Activated T-cell treated with anti-CD3 and anti-CD28 coated beads, Interleukin-2, amount 50 U/mL, for 24 hours (primary cell): ENCODE data around the gene CFDP1.

Experiments used
- DNase-seq: peaks from one replicate; pipeline ENCODE4 v3.0.0-alpha.2; 2020
- H3K27ac Mint-ChIP-seq: 2 replicates; pipeline ENCODE4 v1.8.0; 2020; ENCODE audit warnings: mild to moderate bottlenecking, mixed read lengths
- H3K27me3 Mint-ChIP-seq: 2 replicates; pipeline ENCODE4 v1.8.0; 2020; ENCODE audit warnings: mixed read lengths
- H3K36me3 Mint-ChIP-seq: 2 replicates; pipeline ENCODE4 v1.8.0; 2020; ENCODE audit warnings: low read depth, mixed read lengths
- H3K4me1 Mint-ChIP-seq: 2 replicates; pipeline ENCODE4 v1.8.0; 2020; ENCODE audit warnings: low read depth, mixed read lengths
- H3K4me3 Mint-ChIP-seq: 2 replicates; pipeline ENCODE4 v1.8.0; 2020; ENCODE audit warnings: mild to moderate bottlenecking, moderate library complexity, mixed read lengths
- H3K9me3 Mint-ChIP-seq: 2 replicates; pipeline ENCODE4 v1.8.0; 2020; ENCODE audit warnings: mixed read lengths

CFDP1 gene

DNA sequence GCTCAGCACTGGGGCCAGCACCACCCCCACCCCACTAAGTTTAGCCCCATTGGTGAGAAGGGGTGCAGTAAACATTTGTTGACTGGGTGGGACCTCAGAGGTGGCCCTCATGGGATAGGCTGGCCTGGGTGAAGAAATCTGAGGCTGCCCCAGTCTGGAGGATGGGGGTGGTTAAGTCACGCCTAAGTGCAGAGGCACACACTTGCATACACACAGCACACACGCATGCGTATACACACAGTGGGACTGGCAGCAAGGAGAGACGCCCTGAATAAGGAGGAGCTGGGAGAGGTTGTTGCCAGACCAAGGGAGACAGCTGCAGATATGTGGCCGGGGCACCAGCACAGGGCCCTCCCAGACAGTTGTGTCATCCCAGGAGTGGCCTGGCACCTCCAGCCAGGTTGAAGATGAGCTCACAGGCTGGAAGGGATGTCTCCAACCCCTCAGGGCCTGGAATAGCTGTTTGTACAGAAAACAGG, 178.9 kb downstream of the CFDP1 start:
- no peak overlapping the region for H3K27ac Mint-ChIP-seq
- no peak overlapping the region for H3K4me3 Mint-ChIP-seq
- H3K4me1 Mint-ChIP-seq: peaks cover 12% of the 10 kb centered on the region
- DNase-seq: no peak
- no peaks in the 10 kb centered on the region for H3K36me3 Mint-ChIP-seq
- peaks cover 49% of the 10 kb centered on the region for H3K27me3 Mint-ChIP-seq
- no peaks in the 10 kb centered on the region for H3K9me3 Mint-ChIP-seq

DNA sequence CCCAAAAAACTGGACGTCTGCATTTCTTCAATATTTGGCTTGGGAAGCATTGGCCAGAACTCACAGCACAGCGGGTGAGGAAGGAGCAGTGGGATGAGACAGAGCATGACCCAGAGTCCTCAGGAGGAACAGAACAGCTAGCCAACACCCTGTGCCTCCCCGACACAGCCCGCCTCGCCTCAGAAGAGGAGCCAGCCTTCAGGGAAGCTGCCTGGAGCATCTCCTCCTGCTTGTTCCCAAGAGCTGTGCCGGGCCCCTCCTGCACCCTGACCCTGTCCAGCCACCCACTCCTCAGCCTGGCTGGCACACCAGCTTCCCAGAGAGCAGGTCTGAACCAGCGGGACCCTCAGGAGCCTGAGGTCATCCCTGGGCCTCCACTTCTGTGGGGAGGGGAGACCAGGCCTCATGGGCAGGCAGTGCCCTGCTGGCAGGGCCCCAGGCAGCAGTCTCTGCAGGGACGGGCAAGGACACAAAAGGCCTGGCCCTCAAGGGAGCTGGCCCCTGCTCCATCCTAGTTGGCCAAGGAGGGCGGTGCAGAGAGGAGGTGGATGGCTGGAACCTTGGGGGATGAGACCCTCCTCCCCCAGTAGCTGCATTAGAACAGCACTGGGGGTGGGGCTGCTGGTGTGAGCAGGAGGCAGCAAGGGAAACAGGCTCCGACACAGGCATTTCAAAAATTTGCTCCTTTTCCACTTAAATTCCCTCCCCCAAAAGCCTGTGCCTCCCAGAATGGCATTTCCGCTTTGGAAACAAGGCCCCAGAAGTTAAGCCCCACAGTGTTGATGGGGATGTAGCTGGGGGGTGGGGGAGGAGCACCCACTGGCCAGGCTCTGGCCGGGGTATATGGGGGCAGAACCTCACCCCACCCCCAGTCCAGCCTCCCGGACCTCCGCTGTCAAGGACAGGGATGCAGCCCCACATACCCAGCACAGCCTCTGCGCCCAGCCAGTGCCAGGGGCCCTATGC, 180.1 kb downstream of the CFDP1 start:
- Mint-ChIP-seq H3K4me1 (peaks cover 12% of the 10 kb centered on the region), H3K27me3 (peaks cover 50% of the 10 kb centered on the region), H3K4me3 (no peak overlapping the region), H3K9me3 (no peaks in the 10 kb centered on the region), H3K36me3 (no peaks in the 10 kb centered on the region), H3K27ac (no peak overlapping the region)
- no peak for DNase-seq

DNA sequence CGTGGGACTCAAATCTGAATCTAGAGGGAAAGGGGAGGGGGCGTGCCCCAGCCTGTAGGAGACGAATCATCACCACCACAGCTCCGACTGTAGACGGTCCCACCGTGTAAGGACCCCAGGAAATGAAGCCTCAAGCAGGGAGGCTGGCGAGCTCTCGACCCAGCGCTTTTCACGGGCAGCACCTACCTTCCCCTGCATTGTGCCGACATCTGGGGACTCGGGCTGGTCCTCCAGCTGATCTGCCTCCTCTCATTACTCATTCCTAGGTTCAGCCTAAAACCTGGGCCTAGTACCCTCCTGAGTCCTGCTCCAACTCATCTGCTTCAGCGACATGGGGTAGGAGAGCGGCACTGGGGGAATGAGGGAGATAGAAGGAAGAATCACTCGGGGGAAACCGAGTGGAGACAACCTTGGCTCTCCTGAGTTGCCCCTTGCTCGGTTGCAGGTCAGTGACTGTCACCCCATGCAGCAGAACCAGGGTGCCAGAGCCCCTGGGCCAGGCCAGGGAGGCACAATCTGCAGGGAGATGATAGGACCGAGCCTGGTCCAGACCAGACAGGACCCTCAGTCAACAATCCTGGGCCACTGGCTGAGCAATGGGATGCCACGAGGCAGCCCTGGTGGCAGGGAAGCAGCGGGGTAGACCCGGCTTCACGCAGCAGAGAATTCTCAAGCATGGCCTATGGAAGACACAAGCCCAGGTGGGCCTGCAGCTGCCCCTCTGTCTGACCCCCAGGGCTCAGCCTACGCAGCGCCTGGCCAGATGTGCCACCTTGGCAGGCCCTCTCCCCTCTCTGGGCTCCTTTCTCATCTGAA, 181.0 kb downstream of the CFDP1 start:
- H3K36me3 Mint-ChIP-seq: no peaks in the 10 kb centered on the region
- H3K27ac Mint-ChIP-seq: no peak overlapping the region
- no peak for DNase-seq
- H3K4me3 Mint-ChIP-seq: peak overlapping the region; percentile 57
- peaks cover 50% of the 10 kb centered on the region for H3K27me3 Mint-ChIP-seq
- peaks cover 12% of the 10 kb centered on the region for H3K4me1 Mint-ChIP-seq
- H3K9me3 Mint-ChIP-seq: no peaks in the 10 kb centered on the region

DNA sequence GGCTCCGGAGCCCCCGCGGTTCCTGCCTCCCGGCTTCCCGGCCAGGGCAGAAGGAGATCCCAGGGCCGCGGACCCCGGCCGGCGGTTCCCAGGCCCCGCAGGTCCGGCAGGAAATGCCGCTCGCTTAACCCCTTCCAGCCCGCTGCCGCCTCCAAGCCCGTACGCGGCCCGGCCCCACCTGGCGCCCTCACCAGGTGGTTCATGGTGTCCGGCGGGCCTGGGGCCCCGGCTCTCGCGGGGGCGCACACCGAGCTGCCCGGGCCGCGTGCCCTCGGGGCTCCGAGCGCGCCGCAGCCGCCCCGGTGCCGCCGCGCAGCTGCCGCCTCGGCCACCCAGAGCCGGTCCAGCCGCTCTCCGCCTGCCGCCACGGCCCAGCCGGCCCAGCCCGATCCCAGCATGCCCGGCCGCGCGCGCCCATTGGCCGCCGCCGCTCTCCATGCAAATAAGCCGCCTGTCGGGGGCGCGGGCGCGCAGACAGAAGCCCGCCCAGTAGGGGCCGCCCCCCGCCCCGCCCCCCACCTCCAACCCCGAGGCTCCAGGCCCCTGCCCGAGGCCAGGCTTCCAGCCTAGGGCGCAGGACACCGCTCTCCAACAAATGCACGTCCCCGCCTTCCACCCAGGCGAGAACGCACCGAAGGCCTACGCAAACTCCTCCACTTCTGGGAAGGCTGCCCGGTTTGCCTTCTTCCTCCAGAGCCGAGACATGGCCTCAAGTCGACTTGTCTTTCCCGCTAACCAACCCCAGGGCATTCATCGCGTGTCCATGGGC, 181.8 kb downstream of the CFDP1 start, which contains the start of gene BCAR1:
BCAR1 (minus strand) TSS at position 345 of the 769 bp plus-strand sequence; CDS start at position 203, 142 bp downstream.
- peaks cover 50% of the 10 kb centered on the region for H3K27me3 Mint-ChIP-seq
- DNase-seq: peak; percentile 58
- H3K4me3 Mint-ChIP-seq: peak within 1 kb of the TSS; percentile 67

DNA sequence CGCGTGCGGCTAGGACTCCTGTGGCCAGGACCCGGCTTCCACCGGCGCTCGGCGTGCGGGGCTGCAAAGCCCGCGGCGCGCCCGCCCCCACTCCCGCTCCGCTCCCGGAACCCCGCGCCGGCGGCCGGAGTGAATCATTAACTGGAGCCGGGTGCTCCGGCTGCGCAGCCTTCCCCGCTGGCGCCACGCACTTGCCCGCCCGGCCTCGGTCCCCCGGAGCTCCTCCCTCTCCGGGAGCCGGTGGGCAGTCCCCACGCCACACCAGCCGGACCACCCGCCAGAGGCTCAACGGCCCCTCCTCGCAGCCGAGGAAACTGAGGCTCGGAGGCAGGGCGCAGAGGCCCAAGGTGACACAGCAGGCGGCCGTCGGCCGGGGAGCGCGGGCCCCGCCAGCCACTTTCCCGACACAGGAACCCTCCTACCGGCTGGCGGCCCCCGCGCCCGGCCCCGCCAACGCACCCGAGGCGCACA, 182.5 kb downstream of the CFDP1 start:
- peak; percentile 55 for DNase-seq
- H3K27ac Mint-ChIP-seq: no peak overlapping the region
- peaks cover 50% of the 10 kb centered on the region for H3K27me3 Mint-ChIP-seq
- no peaks in the 10 kb centered on the region for H3K9me3 Mint-ChIP-seq
- H3K4me1 Mint-ChIP-seq: peaks cover 12% of the 10 kb centered on the region
- H3K4me3 Mint-ChIP-seq: peak overlapping the region; percentile 67
- no peaks in the 10 kb centered on the region for H3K36me3 Mint-ChIP-seq

More for the DNA sequence above, 181.8 kb downstream of the CFDP1 start, which contains the start of gene BCAR1:
- Mint-ChIP-seq H3K9me3 (no peaks in the 10 kb centered on the region), H3K36me3 (no peaks in the 10 kb centered on the region), H3K27ac (no peak within 1 kb of the TSS), H3K4me1 (peaks cover 12% of the 10 kb centered on the region)

DNA sequence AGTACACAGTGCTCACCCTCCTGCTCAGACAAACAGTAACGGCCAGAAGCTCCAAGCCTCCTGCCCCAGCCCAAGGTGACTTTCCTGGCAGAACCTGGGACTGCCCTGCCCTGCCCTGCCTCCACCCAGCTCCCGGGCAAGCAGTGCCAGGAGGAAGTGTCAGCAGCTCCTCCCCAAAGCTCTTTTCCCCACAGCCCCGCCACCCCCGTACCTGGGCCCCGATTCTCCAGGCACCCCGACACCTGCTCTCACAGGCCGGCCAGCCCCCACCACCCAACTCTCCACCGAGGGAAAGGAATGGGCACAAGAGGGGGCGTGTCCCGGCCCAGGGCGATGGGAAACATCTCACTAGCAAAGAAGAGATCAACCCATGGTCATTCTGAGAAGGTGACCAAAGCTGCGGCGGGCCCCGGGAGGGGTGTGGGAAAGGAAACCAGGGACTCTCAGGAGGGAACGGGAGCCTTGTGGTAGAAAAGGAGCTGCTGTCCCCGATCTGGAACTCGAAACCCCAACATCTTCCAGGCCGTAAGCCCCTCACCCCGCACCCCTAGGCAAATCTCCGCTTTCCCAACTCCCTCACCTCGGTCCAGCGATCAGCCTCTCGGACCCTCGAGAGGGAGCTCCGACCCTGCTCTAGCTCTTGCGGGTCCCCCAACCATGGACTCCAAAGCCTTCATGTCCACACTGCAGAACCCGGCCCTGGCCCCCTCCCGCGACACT, 183.1 kb downstream of the CFDP1 start:
- Mint-ChIP-seq H3K9me3 (no peaks in the 10 kb centered on the region), H3K27me3 (peaks cover 49% of the 10 kb centered on the region), H3K4me1 (peaks cover 12% of the 10 kb centered on the region), H3K4me3 (peak overlapping the region; percentile 67), H3K36me3 (no peaks in the 10 kb centered on the region), H3K27ac (no peak overlapping the region)
- no peak for DNase-seq

DNA sequence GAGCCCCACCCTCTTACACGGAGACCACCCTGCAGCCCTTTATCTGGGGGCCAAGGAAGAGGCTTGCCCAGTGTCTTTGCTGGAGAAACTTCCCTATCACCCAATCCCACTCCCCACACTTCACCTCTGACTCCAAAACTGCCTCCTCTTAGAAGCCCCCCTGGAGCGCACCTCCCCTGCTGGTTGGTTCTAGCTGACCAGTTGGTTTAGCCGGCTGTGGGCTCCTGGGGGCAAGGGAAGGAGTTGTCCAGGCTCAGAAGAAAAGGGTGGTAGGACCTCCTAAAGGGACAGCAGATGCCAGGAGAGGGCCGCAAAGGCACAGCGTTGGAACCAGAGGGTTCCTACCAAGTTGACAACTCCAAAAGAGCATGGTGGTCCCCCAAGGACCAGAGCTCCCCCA, 183.9 kb downstream of the CFDP1 start:
- no peak for DNase-seq
- H3K9me3 Mint-ChIP-seq: no peaks in the 10 kb centered on the region

DNA sequence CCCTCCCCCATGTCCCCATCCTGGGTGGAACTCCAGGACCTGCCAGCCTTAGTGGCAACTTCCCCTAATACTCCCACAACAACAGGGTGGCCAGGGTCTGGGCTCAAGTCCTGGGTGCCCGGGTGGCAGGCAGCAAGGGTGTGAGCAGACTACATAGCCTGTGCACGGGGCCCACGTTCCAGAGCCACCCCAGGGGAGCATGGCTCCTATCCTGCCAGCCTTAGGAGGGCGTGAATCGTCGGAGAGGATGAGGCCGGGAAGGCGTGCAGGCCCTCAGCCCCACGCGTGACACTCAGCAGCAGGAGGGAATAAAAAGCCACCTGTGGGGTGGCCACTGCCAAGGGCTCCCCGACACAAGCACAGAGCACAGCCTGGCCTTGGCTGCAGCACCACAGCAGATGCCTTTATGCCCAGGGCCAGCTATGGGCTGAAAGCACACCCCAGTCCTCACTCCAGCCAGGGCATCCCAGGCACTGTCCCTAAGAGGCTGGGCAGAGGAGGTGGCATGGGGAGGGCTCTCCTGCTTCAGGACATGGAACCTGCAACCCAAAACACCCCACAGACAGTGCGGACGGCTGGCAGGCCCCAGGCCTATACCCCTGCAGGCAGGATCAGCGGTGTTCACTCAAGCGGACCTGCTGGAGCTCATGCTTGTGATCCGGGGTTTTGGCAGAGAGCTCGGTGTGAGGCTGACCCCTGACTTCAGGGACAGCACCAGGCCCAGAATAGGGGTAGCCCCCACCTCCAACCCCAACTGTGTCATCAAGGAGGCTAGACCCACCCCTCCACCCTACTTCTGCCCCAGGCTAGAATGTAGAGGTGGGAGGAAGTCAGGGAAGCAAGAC, 184.5 kb downstream of the CFDP1 start:
- Mint-ChIP-seq H3K27ac (no peak overlapping the region), H3K9me3 (no peaks in the 10 kb centered on the region), H3K4me3 (no peak overlapping the region), H3K36me3 (no peaks in the 10 kb centered on the region), H3K27me3 (peaks cover 35% of the 10 kb centered on the region), H3K4me1 (peaks cover 16% of the 10 kb centered on the region)
- no peak for DNase-seq

More for the DNA sequence above, 183.9 kb downstream of the CFDP1 start:
- no peak overlapping the region for H3K27ac Mint-ChIP-seq
- no peaks in the 10 kb centered on the region for H3K36me3 Mint-ChIP-seq
- H3K4me1 Mint-ChIP-seq: peaks cover 16% of the 10 kb centered on the region
- H3K4me3 Mint-ChIP-seq: no peak overlapping the region
- peaks cover 41% of the 10 kb centered on the region for H3K27me3 Mint-ChIP-seq

DNA sequence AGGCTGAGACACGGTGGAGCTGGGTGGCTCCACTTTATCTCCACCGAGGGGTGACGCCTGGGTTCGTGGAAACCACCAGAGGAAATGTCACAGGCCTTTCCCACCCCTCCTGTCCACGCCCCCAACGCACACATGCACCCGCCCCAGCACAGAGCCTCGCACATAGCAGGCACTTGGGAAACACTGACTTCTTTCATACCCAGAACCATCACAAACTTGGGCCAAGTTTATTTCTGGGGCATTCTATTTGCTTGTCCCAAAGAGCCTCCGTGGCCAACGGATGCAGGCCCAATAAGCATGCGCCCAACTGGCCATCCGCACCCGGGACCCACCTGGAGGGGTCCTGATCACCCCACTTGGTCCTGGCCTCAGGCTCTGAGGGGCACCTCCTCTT, 185.2 kb downstream of the CFDP1 start:
- peaks cover 16% of the 10 kb centered on the region for H3K4me1 Mint-ChIP-seq
- H3K9me3 Mint-ChIP-seq: no peaks in the 10 kb centered on the region
- no peak overlapping the region for H3K27ac Mint-ChIP-seq
- peaks cover 28% of the 10 kb centered on the region for H3K27me3 Mint-ChIP-seq
- DNase-seq: no peak
- no peaks in the 10 kb centered on the region for H3K36me3 Mint-ChIP-seq
- no peak overlapping the region for H3K4me3 Mint-ChIP-seq

DNA sequence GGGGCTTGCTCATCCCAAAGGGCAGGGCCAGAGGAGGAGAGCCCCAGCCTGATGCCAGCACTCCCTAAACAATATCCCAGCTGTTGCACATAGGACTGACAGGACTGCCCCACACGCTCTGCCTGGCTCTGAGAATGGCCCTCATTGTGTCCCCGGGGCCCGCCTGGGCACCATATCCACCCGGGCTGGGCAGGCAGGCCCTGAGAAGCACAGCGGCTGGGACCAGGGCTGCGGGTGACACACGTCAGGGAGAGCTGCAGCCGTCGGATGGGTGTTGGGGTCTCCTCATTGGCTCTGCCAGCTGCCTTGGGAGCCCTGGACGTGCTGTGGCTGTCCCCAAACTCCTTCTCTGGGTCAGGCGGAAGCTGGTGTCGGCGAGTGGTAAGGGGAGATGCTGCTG, 186.1 kb downstream of the CFDP1 start:
- Mint-ChIP-seq H3K9me3 (no peaks in the 10 kb centered on the region), H3K27ac (no peak overlapping the region), H3K4me3 (no peak overlapping the region), H3K27me3 (peaks cover 20% of the 10 kb centered on the region), H3K4me1 (peaks cover 16% of the 10 kb centered on the region), H3K36me3 (no peaks in the 10 kb centered on the region)
- no peak for DNase-seq

DNA sequence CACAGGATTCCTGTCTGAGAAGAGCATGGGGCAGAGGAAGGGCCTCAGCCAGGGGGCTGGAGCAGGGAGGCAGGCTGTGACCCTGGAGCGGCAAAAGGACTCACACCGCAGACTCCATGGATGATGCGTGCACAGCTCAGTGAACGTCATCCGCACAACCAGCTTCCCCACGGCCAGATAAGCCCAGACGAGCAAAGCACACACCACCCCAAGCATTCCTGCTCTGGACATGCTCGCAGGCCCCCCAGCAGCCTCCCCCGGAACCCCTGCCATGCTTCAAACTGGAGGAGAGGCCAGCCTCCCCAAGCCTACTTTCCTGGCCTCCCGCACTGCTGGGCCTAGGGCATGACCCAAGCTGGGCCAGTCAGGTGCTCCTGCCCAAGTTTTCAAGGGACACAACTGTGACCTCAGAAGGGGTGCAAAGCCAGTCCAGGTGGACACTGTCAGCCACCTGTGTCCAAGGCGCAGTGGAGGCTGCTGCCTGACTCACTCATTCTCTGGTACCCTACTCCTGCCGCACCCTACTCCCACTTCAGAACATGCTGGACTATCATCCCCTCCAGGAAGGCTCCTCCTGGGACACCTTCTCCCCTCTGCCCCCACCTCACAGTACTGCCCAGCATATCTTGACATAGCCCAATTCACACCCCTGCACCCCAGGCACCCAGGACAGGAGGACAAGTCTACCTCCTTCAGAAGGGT, 186.6 kb downstream of the CFDP1 start:
- H3K4me1 Mint-ChIP-seq: peaks cover 10% of the 10 kb centered on the region
- peaks cover 14% of the 10 kb centered on the region for H3K27me3 Mint-ChIP-seq
- DNase-seq: no peak
- no peaks in the 10 kb centered on the region for H3K36me3 Mint-ChIP-seq
- no peaks in the 10 kb centered on the region for H3K9me3 Mint-ChIP-seq
- no peak overlapping the region for H3K27ac Mint-ChIP-seq
- H3K4me3 Mint-ChIP-seq: no peak overlapping the region
